HL-60 (cell line): ENCODE measurements around the gene HIGD1A.
A peak's percentile ranks its signal among the peaks of the same experiment; 100 is the strongest.
"Not testable (repeated sequence)": the region's sequence is repeated elsewhere in the genome, so short reads cannot be mapped to it uniquely, and the experiment has no call there.

ENCODE experiments used
- DNase-seq, 2 experiments: peaks; one replicate each; pipeline ENCODE4 v3.0.0-alpha.2; 2010 to 2020; ENCODE audit warnings: low read depth in 1 of 2, low spot score in 1 of 2
- H3K27ac ChIP-seq: fragments of 250-450 bp; sonication (Bioruptor Pico); replicated peaks from 2 replicates; pipeline ENCODE4 v1.5.1; 2020; ENCODE audit warnings: mild to moderate bottlenecking, moderate library complexity
- H3K27me3 ChIP-seq: fragments of 250-450 bp; sonication (Bioruptor Pico); 2 replicates; pipeline ENCODE4 v1.5.1; 2021; ENCODE audit warnings: mild to moderate bottlenecking, moderate library complexity; ENCODE audit not compliant: insufficient read depth, poor library complexity, severe bottlenecking
- H3K4me3 ChIP-seq: replicated peaks from 2 replicates; pipeline ENCODE4 v1.5.1; 2011; ENCODE audit warnings: mild to moderate bottlenecking, control low read depth, low read length; ENCODE audit not compliant: insufficient read depth
- GABPA ChIP-seq: IDR thresholded peaks from 2 replicates; pipeline ENCODE4 v1.6.1; 2012; ENCODE audit warnings: low read depth
- POLR2AphosphoS5 ChIP-seq: IDR thresholded peaks from 2 replicates; pipeline ENCODE4 v1.6.1; 2012; ENCODE audit warnings: low read depth
- SPI1 ChIP-seq: IDR thresholded peaks from 2 replicates; pipeline ENCODE4 v1.6.1; 2012; ENCODE audit warnings: low read depth, mild to moderate bottlenecking, borderline replicate concordance
- TF ChIP-seq, protein P1 (sequence below): IDR thresholded peaks from 2 replicates; pipeline ENCODE4 v1.6.1; 2012; ENCODE audit warnings: low read depth; ENCODE audit not compliant: insufficient replicate concordance
- TF ChIP-seq, protein P2 (sequence below): IDR thresholded peaks from one replicate; pipeline ENCODE4 v1.5.1; 2011; ENCODE audit warnings: low read length, control low read depth, inconsistent platforms; ENCODE audit not compliant: insufficient read depth

HIGD1A gene

DNA sequence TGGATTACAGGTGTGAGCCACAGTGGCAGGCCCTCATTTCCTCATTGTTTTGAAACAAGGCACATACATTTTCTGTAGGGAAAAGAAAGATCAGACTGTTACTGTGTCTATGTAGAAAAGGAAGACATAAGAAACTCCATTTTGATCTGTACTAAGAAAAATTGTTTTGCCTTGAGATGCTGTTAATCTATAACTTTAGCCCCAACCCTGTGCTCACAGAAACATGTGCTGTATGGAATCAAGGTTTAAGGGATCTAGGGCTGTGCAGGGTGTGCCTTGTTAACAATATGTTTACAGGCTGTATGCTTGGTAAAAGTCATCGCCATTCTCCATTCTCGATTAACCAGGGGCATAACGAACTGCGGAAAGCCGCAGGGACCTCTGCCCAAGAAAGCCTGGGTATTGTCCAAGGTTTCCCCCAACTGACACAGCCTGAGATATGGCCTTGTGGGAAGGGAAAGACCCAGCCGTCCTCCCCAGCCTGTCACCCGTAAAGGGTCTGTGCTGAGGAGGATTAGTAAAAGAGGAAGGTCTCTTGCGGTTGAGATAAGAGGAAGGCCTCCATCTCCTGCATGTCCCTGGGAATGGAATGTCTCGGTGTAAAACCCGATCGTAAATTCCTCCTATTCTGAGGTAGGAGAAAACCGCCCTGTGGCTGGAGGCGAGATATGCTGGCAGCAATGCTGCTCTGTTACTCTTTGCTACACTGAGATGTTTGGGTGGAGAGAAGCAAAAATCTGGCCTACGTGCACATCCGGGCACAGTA, 7.0 kb upstream of the HIGD1A start:
- not testable (repeated sequence) for H3K27me3 ChIP-seq, H3K4me3 ChIP-seq, H3K27ac ChIP-seq
- DNase-seq: peak in 1 of 2 experiments; percentile 62
- TF ChIP-seq SPI1: peak; percentile 87

DNA sequence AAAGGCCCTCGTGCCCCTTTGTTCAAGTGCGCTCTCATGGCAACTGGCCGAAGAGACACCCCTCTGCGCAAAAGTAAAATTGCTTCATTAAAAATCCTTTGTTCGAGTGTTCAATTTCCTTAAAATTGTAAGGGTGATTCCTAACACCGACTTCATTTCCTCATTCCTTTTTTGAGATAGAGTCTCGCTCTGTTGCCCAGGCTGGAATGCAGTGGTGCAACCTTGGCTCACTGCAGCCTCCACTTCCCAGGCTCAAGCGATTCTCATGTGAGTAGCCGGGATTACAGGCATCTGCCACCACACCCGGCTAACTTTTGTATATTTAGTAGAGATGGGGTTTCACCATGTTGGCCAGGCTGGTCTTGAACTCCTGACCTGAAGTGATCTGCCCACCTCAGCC, 6.4 kb upstream of the HIGD1A start:
- H3K27me3 ChIP-seq, DNase-seq: not testable (repeated sequence)

DNA sequence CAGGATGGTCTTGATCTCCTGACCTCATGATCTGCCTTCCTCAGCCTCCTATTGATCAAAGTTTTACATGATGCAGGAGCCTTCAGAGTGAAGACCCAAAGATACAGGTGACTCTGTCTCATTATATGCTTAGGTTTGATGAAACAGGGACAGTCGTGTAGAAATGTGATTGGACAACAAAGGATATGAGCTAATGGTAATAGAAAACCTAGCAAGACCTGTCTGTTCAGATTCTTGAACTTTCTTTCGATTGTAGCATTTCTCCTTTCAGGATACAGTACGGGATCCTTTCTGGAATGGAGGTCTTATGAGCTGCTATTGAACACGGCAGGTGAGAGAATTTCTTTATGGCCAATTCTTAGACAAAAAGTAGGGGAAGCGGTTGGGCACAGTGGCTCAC, 4.9 kb upstream of the HIGD1A start, which contains the start of gene ACKR2:
Gene ACKR2 (plus strand): TSS at position 244 of the 400 bp plus-strand sequence. CDS start 55,058 bp downstream, outside the sequence.
- Histone ChIP-seq H3K4me3 (no peak within 1 kb of the TSS), H3K27me3 (no peaks in the 10 kb centered on the region), H3K27ac (no peak within 1 kb of the TSS)
- TF ChIP-seq GABPA: no peak
- no peak for TF ChIP-seq POLR2AphosphoS5
- DNase-seq: no peak

More for the DNA sequence above, 6.4 kb upstream of the HIGD1A start:
- H3K27ac ChIP-seq, H3K4me3 ChIP-seq: not testable (repeated sequence)

DNA sequence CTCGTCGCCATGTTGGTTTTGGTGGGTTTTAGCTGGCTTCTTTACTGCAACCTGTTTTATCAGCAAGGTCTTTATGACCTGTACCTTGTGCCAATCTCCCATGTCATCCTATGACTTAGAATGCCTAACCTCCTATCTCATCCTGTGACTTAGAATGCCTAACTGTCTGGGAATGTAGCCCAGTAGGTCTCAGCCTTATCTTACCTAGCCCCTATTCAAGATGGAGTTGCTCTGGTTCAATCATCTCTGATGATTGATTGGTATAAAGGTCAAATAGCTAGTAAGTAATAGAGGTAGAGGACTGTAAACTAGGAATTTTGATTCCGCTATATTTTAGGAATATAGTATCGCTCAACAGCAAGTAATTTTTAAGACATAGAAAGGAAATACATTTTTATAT, 3.6 kb upstream of the HIGD1A start:
- TF ChIP-seq, protein P1, sequence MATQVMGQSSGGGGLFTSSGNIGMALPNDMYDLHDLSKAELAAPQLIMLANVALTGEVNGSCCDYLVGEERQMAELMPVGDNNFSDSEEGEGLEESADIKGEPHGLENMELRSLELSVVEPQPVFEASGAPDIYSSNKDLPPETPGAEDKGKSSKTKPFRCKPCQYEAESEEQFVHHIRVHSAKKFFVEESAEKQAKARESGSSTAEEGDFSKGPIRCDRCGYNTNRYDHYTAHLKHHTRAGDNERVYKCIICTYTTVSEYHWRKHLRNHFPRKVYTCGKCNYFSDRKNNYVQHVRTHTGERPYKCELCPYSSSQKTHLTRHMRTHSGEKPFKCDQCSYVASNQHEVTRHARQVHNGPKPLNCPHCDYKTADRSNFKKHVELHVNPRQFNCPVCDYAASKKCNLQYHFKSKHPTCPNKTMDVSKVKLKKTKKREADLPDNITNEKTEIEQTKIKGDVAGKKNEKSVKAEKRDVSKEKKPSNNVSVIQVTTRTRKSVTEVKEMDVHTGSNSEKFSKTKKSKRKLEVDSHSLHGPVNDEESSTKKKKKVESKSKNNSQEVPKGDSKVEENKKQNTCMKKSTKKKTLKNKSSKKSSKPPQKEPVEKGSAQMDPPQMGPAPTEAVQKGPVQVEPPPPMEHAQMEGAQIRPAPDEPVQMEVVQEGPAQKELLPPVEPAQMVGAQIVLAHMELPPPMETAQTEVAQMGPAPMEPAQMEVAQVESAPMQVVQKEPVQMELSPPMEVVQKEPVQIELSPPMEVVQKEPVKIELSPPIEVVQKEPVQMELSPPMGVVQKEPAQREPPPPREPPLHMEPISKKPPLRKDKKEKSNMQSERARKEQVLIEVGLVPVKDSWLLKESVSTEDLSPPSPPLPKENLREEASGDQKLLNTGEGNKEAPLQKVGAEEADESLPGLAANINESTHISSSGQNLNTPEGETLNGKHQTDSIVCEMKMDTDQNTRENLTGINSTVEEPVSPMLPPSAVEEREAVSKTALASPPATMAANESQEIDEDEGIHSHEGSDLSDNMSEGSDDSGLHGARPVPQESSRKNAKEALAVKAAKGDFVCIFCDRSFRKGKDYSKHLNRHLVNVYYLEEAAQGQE: no peak
- TF ChIP-seq, protein P2, sequence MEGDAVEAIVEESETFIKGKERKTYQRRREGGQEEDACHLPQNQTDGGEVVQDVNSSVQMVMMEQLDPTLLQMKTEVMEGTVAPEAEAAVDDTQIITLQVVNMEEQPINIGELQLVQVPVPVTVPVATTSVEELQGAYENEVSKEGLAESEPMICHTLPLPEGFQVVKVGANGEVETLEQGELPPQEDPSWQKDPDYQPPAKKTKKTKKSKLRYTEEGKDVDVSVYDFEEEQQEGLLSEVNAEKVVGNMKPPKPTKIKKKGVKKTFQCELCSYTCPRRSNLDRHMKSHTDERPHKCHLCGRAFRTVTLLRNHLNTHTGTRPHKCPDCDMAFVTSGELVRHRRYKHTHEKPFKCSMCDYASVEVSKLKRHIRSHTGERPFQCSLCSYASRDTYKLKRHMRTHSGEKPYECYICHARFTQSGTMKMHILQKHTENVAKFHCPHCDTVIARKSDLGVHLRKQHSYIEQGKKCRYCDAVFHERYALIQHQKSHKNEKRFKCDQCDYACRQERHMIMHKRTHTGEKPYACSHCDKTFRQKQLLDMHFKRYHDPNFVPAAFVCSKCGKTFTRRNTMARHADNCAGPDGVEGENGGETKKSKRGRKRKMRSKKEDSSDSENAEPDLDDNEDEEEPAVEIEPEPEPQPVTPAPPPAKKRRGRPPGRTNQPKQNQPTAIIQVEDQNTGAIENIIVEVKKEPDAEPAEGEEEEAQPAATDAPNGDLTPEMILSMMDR: no peak
- Histone ChIP-seq H3K27me3 (no peaks in the 10 kb centered on the region), H3K27ac (no peak overlapping the region), H3K4me3 (no peak overlapping the region)
- no peak for DNase-seq

DNA sequence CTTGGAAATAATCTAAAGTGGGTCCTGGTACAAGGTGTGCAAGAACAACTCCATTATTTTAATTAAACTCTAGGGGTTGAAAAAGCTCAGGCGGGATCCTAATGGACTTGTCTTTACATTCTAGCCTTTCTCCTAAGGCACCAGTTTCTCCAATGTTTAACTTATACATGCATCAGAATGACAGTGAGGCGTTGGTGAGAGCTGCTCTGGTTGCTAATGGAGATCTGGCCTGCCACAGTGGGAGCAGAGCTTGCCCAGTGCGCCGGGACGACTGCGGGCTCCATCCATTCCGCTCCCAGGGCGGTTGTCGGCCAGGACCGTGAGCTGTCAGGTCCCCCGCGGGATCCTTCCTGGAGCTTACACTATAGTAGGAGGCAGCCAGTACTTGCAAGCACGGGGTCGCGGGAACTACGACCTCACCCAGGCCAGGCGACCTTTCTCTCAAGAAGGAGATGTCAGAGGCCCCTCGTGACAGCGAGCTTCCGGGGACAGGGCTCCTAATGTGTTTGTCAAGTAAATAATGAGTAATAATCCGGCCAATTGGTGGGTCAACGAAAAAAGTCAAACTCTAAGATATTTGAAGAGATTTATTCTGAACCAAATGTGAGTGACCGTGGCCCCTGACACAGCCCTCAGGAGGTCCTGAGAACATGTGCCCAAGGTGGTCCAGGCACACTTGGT, 991 bp upstream of the HIGD1A start:
- H3K27ac ChIP-seq: no peak overlapping the region

More for the DNA sequence above, 991 bp upstream of the HIGD1A start:
- no peak for DNase-seq
- H3K4me3 ChIP-seq: no peak overlapping the region
- no peak for TF ChIP-seq SPI1
- no peak for TF ChIP-seq GABPA
- TF ChIP-seq POLR2AphosphoS5: no peak
- TF ChIP-seq, protein P2: no peak
- TF ChIP-seq, protein P1: no peak
- H3K27me3 ChIP-seq: no peaks in the 10 kb centered on the region
